Uterus (tissue), 2 donors: ENCODE measurements around the gene JAKMIP2.

Source experiments
- CTCF ChIP-seq, 4 experiments: fragments of 200-600 bp in 2 of 4; fragments of 450-650 bp in 2 of 4; sonication (generic) in 2 of 4; IDR thresholded peaks; one replicate each; pipeline ENCODE4 v1.5.1; 2016 to 2019; ENCODE audit warnings: antibody characterized with exemption in 4 of 4, mild to moderate bottlenecking in 2 of 4, moderate library complexity in 1 of 4
- POLR2A ChIP-seq, 2 donors: fragments of 450-650 bp; IDR thresholded peaks; one replicate each; pipeline ENCODE4 v1.6.1; 2016; ENCODE audit warnings: antibody characterized with exemption in 2 of 2, mild to moderate bottlenecking in 1 of 2, moderate library complexity in 1 of 2

DNA sequence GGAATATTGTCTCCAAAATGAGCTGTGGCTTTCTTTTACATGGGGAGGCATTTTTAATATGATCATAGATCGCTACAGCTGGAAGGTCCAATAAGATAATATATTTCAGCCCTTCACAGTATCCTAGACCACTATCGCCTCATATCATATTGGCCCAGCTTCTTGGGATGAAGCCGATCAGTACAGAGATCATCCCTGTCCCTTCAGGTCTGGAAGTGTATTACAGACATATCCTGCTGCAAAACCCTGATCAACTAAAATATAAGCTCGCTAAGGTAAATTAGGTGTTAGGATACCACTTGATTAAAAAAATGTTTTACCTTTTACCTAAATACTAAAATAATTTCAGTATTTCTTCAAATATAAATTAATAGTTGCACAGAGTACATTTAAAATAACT is 41.7 kb downstream of the JAKMIP2 start:
- TF ChIP-seq CTCF (IDR thresholded peaks at IDR 0.05): no peak
- TF ChIP-seq POLR2A (IDR thresholded peaks at IDR 0.05): no peak
